Stimulated activated CD4-positive, alpha-beta T cell treated with anti-CD3 and anti-CD28 coated beads, Interleukin-15, amount 100 ng/mL, for 24 hours (primary cell): ENCODE results near the gene SHLD1.
A peak's percentile ranks its signal among the peaks of the same experiment; 100 is the strongest.

ENCODE experiments used
- DNase-seq: peaks from one replicate; pipeline ENCODE4 v3.0.0-alpha.2; 2020

The SHLD1 gene

DNA sequence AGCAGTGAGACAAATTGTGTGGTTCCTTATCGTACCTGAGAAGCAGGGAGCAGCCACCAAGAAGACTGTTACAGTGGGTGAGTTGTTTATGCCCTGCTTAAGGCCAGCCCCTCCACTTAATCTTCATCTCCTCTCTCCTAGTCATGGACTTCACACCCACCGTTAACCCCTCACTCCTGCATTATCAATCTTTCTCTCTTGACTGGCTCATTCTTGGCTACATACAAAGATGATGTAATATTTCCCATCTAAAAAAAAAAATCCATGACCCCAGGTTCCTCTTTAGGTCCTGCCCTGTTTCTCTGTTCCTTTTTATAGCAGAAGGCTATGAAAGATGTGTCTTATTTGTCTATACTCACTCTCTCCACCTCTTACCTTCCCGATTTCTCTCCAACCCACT is 72.4 kb downstream of the SHLD1 start:
- DNase-seq, result no peak

DNA sequence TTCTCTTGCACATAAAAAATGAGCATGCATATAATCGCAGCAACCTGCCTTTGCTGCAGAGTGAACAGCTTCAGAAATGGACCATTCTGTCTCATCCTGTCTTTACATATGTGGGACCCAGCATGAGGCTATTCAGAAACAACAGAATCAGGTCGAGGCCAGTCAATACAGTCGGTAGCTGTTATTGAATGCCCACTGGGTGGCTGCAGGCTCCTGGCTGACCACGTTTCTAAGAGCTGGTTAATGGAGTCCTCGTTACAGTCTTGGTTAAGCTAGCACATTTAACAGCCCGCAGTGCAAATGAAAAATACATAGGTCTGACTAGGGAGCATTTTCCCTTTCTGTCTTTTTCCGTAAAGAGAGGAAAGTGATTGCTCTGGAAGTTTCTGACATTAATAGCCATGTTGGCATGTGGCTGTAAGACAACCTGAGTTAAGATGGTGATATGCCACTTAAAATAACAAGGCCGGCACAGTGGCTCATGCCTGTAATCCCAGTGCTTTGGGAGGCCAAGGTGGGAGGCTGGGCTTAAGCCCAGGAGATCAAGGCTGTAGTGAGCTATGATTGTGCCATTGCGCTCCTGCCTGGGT is 75.0 kb downstream of the SHLD1 start:
- no peak for DNase-seq

DNA sequence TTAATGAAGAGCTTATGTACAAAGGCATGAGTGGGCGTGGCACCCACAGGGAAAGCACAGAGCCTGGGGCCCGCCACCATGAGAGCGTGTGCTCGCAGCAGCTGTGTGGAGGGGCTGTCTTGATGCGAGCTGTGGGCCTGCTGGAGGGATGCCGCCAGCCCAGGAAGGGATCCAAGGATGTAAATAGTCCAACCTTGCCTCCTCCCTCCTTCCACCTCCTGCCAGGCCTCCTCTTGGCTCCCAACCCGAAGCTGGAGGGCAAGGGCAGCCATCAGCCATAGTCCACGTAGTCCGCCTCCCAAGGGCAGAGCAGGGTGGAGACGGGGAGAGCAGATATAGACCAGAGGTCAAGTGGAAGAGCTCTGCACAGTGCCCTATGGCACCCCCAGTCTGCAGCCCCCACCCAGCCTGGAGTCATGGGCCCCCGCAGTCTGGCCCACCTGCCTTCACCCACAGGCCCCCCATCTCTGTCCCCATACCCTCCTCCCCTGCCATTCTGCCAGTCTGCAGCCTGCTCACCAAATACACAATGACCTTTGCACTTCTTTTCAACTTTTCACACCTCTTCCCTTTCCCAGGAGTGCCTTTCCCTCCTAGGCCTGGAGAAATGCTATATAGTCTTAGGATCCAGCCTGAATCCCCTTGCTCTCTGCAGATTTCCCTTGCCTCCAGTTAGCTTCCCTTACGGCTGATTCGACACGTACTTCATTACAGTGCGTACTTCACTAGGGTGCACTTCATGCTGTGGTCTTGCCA is 77.1 kb downstream of the SHLD1 start:
- DNase-seq, result no peak

DNA sequence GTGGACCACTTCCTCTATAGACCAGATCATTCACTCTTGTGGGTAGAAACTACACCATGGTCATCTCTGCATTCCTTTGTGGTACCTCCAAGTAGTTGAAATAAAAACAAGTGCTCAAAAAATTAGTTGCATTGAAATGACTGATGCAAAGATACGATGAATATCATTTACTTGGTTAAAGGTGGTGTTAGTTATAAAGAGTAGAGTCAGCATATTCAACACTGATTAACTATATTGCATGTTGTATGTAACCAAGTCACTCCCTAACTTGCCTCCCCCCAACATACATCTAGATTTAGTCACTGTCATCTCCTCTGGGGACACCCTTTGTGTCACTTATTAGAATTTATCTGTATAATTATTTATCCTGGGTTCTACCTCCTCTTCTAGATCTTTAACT is 77.7 kb downstream of the SHLD1 start:
- DNase-seq, result no peak

DNA sequence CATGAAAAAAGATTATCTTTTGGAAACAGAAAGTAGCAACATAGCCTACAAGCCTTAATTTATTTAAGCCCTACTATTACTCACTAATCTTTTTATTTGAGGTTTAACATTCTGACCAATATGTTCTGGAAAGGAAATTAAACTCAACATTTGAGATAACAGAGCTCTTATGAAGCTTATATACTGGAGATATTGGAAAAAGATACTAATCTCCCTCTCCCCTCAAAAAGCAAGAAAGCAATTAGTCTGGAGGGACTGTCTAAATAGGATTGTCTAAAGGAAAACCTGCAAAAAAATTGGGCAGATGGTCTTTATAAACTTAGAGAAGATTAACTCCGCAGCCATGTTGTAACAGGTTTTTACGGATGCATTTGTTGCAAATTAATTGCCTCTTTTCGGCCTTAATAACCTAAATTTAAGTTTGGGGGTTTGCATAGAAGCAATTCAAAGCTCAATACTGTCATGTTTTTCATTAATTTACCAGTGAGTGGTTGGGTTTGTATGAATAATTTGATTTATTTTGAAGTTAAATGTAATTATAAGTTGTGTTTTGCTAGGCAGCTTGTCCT is 79.1 kb downstream of the SHLD1 start:
- DNase-seq, result no peak

DNA sequence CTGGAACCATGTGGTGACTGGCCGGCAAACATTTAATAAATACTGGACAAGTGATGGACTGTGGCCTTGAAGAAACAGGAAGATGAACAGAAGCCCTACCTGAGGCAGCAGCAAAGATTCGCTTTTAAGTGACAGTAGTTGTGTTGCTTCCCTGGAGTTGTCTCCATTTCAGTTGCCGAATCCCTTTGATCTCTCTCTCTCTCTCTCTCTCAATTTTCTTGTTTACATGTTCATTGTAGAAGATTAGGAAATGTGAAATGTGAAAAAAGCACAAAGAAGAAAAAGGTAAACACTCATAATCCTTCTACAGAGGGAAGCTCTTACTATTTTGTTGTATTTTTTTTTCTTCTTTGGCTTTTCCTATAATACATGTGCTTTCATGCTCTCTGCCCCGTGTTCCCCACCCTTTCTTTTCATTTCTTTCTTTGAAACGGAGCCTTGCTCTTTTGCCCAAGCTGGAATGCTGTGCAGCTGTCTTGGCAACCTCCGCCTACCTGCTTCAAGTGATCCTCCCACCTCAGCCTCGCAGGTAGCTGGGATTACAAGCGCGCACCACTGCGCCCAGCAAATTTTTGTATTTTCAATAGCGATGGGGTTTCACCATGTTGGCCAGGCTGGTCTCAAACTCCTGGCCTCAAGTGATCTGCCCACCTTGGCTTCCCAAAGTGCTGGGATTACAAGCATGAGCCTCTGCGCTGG is 81.5 kb downstream of the SHLD1 start:
- DNase-seq, result no peak

DNA sequence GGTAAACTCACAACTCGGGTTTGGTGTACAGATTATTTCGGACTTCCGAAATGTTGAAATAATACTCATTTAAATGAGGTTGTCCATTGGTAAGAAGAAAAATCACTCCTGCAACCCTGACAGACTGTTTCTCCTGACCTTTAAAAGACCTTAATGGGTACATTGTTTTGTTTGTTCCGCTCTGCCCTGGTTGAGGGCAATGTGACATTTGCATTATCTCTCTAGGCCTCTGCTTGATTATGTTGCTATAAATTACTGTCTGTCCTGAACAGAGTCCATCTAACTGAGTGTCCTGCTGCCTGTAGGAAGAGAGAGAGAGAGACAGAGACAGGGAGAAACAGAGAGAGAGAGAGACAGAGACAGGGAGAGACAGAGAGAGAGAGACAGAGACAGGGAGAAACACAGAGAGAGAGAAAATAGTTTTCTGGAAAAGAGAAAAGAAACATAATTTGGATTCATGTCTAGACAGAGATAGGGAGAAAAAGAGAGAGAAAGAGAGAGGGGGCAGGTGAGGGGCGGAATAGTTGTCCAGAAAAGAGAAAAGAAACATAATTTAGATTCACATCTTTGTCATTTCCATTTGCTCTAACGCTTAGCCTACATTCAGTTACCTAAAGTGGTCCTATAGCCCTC is 83.2 kb downstream of the SHLD1 start:
- DNase-seq, result no peak

DNA sequence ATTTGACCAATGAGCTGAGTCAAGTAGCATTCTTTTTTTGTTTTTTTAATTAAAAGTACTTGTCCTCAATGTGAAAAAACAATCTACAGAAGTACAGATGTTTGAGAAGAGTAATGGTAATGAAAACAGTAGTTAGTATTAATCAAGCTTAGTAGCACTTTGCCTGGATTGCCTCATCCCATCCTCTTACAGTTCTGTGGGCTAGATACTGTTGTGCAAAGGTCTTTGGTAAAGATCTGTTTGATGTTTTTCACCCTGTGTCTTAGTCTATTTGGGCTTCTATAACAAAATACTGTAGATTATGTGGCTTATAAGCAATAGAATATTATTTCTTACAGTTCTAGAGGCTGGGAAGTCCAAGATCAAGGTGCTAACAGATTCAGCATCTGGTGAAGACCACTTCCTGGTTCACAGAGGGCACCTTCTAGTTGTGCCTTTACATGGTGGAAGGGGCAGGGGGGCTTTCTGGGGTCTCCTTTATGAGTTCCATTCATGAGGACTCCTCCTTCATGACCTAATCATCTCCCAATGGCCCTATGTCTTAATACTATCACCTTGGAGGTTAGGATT is 84.3 kb downstream of the SHLD1 start:
- no peak for DNase-seq

DNA sequence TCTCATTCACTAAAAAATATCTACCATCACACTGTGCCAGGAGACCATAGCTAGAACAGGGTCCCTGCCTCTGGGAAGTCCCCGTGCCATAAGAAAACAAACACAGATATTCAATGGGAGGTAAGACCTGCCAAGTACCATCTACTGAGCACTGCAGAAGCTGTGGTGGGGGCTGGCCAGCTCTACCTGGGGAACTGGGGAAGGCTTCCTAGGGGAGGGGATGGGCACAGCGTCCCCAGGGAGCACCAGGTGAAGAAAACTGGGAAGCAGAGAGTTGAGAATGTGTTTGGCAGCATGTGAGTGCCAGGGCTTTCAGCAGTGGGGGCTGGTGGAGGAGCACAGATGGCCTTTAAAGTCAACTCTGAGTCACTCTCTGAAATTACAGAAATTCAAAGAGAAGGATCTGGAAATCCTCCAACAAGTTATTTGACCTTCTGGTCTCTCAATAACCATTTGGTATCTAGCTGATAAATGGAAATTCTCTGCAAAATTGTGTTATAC is 85.2 kb downstream of the SHLD1 start:
- DNase-seq, result peak; percentile 11

DNA sequence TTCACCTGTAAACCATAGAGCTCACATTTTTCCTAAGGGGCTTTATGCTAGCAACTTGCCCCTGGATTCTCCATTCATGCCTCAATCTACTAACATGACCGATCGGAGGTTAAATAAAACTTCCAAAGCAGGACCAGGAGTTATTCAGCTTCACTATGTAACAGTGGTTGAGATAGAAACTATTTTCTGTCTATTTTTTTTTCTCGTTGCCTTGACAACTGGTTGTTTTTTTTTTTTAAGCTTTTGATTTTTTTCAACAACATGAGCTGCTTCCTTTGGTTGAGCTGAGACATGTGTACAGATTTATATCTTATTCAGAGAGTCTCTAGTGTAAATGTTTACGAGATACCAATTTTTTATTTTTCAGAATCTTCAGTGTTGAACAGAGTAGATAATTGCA is 85.7 kb downstream of the SHLD1 start:
- DNase-seq, result no peak

DNA sequence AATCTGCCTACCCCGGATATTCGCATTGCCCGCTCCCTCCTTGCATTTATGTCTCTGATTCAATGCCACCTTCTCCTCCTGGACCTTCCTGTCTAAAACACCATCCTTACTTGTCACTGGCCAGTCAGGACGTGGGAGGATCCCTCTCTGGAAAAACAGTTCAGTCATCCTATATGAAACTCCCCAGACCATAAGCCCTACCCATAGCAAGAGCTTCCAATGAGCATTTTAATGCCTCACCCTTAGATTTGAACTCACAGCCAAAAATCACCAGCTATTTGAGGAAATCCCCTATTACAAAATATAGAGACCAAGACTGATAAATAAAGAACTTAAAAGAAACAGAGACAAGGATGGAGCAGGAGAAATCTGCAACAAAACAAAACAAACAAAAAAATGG is 86.4 kb downstream of the SHLD1 start:
- no peak for DNase-seq

DNA sequence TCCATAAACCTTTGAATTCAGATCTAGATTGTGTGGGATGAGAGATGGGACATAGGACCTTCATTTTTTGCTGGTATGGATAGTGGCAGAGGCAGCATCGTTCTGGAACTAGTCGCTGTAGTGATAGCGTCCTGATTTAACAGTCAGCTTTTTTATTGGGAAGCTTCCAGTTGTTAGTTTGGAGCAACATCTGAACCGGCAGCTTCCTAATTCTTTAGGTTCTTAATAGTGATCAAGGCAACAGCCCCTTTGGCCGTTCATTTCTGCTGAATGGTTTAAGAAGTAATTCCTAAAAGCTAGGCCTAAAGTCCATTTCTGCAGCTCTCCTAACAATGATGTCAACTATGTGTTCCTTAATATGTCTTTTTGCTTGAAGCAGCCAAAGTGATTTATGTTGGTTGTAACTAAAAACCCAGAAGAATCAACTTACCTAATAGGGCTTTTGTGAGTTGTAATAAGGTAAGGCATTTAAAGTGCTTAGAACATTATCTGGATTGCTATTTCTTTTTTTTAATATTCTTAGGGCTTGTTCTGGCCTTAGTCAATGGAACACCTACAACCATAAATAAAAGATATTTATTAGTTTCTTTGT is 90.3 kb downstream of the SHLD1 start:
- DNase-seq, result no peak

DNA sequence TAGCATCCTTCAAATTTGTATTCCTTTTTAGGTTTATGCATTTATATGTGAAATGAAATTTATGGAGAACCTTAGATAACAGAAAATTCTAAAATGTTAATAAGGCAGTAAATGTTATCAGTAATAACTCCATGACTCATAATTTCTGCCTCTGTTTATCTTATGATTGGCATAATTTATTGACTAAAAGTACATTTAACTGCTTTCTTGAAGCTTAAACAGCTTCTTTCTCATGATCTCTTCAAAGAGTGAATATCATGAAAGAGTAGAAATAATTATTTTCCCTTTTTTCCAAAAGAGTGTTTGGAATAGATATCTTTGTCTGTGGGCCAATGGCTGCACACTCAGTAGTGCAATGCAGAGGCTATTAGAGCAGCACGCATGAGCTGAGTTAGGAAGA is 91.3 kb downstream of the SHLD1 start:
- no peak for DNase-seq

DNA sequence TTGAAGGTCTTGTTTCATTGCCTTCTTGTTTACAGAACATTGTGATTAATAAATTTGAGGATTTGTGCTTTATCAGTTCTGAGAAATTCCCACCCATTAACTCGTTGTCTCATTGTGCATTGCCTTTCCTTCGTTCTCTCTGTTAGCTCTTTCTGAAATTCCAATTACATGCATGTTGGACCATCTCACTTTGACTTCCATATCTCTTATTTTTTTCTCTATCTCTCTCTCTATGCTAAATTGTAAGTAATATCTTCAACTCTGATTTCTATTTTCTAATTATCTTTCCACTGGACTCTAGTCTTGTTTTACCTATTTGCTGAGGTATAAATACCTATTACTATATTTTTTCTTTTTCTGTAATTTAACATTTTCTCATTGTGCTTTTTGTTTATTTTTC is 92.3 kb downstream of the SHLD1 start:
- no peak for DNase-seq

DNA sequence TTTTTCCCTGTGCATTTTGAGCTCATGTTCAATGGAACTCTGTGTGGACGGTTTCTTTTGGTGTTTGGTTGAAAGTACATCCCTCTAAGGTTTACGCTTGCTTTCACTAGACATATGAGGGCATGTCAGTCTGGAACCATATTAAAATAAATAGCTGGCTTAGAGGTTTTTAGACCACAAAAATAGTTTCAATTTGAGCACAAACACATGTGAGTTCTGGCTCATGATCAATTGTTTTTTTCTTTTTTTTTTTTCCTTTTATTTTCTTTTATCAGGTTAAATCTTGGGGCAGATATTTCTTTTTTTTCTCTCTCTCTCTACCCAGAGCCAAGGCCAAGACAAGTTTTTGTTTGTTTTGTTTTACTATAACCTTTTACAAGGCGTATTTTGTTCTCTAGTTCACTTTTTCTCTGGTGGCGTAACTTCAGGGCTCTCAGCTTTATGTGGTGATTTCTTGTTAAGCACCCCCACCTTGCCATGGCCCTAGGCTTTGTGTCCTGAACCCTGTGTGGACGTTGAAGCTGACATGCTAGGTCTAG is 92.9 kb downstream of the SHLD1 start:
- DNase-seq, result no peak

DNA sequence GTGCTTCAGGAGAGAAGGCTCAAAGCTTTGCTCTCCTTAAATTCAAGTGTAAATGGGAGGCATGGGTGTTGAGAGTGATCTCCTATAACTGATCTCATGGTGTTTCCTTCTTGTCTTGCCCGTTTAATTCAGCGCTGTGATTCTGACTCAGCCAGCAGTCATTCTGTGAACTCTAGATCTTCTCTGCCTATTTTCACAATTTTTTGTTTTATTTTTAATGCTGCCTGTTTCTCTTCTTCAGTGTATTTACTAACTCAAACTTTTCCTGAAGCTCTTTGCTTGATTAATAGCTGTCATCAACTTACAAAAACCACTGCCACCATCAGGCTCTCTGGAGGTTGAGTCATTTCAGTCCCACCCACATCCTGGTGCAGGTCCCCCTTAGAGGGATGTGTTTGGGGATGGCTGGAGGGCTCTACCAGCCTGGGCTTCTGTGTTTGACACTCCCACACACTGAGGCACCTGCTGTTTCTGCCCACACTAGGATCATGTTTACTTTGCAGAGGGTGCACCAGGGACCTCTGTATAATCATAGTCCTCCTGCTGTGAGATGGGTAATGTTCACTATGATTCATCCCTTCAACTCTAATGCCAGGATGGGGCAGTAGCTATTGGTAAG is 94.0 kb downstream of the SHLD1 start:
- peak; percentile 80 for DNase-seq

DNA sequence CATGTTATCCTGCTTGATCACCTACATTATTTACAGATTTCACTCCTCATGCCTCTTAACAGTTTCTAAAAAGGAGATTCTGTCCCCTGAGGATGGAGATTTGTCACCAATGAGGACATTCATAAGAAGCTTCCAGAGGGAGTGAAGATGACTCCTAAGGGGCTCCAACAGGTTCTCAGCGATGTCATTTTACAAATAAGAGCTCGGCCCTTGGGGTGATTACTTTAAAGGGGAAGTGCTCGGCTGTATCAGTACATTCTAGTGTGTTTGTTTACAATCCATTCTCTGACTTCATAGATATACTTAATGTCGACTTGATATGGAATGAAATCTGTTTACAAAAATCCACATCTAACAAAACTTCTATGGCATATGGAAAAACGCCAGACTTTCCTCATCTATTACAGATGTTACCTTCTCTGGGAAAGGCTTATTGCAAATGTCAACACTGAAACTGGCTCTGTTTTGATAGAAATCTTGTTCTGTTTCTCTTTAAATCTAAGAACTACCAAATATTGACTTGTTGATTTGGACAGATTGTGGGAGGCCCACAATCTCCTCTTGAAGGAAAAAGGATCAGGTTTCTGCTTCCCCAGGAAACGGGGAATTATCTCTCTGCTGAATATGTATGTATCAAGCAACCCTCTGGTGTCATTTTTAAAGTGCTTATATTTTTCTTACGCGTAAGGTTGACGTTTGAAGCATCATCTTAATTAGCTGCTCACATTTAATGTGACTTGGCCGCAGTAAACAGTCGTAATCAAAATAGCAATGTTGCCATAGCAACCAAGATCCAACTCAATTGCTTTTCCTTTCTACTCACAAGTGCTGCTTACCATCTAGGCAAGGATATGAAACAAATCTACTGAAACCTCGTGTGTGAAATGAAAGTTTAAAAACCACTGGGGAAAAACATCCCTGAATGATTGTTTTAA is 95.7 kb downstream of the SHLD1 start:
- DNase-seq, result no peak

DNA sequence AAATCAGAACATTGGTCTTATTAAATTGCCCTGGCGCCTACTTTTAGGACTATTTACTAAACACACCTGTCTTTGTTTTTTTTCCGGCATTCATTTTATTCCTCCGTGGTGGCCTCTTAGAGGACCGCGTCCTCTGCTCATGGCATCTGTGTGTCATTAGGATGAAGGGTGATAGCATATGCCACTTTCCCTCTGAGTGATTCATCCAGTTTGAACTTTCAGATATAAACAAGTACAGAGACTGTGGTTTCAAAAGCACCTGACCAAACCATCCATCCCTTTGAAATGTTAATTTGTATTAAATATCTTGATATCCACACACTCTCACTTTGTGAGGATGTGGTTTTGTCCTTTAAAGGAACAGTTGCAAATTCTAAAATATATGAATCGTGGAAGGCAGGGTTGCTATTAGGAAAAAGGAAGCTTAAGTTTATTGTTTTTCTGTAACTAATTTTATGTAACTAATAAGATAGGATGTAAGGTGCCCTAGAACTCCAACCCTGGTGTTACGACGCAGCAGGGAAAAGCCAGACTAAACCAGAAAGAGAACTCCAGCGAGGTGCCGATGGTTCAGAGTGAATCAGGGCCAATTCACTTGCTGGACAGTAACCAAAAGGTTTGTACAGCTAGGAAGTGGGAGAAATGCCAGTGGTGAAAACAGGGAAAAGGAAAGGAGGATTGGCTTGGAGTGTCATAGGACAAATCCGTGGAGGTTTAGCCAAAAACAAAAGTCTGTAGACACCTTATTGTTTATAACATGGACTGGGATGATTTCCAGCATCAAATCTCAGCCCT is 98.7 kb downstream of the SHLD1 start:
- DNase-seq, result no peak

DNA sequence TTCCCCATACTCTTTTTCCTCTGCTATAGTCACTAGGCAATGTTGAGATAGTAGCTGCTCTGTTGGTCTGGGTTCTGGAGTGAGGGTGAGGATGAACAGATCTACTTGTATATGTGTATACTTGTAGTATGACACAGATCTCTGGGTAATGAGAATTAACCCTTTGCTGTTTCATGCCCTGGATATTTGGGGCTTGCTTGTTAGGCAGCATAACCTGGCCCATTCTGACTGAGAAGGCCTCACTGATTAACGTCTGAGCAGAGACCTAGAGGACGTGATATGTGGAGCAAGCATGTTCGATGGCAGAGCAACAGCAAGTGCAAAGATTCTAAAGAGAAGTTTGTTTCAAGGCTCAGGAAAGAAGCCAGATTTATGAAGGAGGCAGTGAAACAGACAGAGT is 105.7 kb downstream of the SHLD1 start:
- DNase-seq, result no peak

DNA sequence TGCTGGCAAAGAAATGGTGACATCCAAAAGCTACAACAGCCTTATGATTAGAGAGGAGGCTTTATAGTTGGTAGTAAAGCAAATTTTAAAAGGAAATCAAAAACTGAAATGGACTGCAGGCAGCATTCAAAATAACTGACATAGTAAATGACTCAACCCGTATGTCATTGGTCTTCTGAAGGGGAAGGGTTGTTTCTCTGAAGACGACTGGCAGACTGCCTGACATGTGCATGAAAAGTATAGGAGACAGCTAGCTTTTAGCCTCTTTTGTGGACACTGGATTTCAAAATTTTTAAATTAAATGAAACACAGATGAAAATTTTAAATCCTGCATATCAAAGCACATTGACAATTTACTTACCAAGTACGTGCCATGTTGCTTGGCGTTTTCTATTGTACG is 109.4 kb downstream of the SHLD1 start:
- DNase-seq, result no peak
